HG03108 (cell line): Measurements from ENCODE around the gene PPP1R12C.
"Not testable (repeated sequence)": the region's sequence is repeated elsewhere in the genome, so short reads cannot be mapped to it uniquely, and the experiment has no call there.

ENCODE experiments used
- ATAC-seq: cut with Tn5 transposase; IDR thresholded peaks from one replicate; pipeline ENCODE4 v1.9.1; 2021; ENCODE audit warnings: moderate library complexity; ENCODE audit not compliant: unreplicated experiment

The PPP1R12C gene

GRCh38 chr19:55112246-55112776 lies 5.1 kb downstream of the PPP1R12C start:
- no peak for ATAC-seq

GRCh38 chr19:55111238-55111831 lies 6.1 kb downstream of the PPP1R12C start:
- no peak for ATAC-seq

GRCh38 chr19:55109527-55110291 lies 7.7 kb downstream of the PPP1R12C start:
- ATAC-seq: no peak

GRCh38 chr19:55107252-55107651 lies 10.2 kb downstream of the PPP1R12C start:
- ATAC-seq: not testable (repeated sequence)

- ATAC-seq: no peak
Measured at GRCh38 chr19:55106591-55106990, 10.8 kb downstream of the PPP1R12C start.

- no peak for ATAC-seq
Measured at GRCh38 chr19:55105237-55105636, 12.2 kb downstream of the PPP1R12C start.

- no peak for ATAC-seq
Measured at GRCh38 chr19:55103190-55103589, 14.2 kb downstream of the PPP1R12C start.

- no peak for ATAC-seq
Measured at GRCh38 chr19:55101261-55101660, 16.2 kb downstream of the PPP1R12C start.

GRCh38 chr19:55099557-55100506 lies 17.6 kb downstream of the PPP1R12C start:
- ATAC-seq: no peak

GRCh38 chr19:55098716-55099556 lies 18.5 kb downstream of the PPP1R12C start:
- no peak for ATAC-seq

- ATAC-seq: no peak
Measured at GRCh38 chr19:55097864-55098715, 19.3 kb downstream of the PPP1R12C start.

- ATAC-seq: no peak
Measured at GRCh38 chr19:55096061-55096701, 21.3 kb downstream of the PPP1R12C start.

GRCh38 chr19:55095260-55096060 lies 22.0 kb downstream of the PPP1R12C start:
- no peak for ATAC-seq

GRCh38 chr19:55094456-55095259 lies 22.8 kb downstream of the PPP1R12C start:
- ATAC-seq: no peak

GRCh38 chr19:55092423-55093318 lies 24.8 kb downstream of the PPP1R12C start:
- ATAC-seq: no peak

GRCh38 chr19:55091955-55092354 lies 25.5 kb downstream of the PPP1R12C start:
- no peak for ATAC-seq
